Measurements from ENCODE around the gene KRT7. TPM values are rescaled to one million over a fixed set of nuclear protein-coding genes. Genes with fewer than 3 reads are reported as not detected.

The KRT7 gene
- total and polyA plus RNA-seq, 2 donors: 2.8 to 34.7 TPM

- Histone ChIP-seq H3K9me3 (ENCODE audit: control insufficient read depth in 2 of 2, insufficient read depth in 1 of 2, low read length in 1 of 2) (no peaks in the 10 kb centered on the region), H3K4me1 (ENCODE audit: control insufficient read depth in 2 of 2, insufficient read depth in 2 of 2, low read length in 2 of 2) (no peaks in the 10 kb centered on the region), H3K36me3 (ENCODE audit: control insufficient read depth in 2 of 2, insufficient read depth in 2 of 2, low read length in 1 of 2) (no peaks in the 10 kb centered on the region), H3K4me3 (ENCODE audit: low read length in 2 of 2) (no peak overlapping the region), H3K27ac (ENCODE audit: low read depth in 1 of 2, low read length in 1 of 2) (no peak overlapping the region), H3K27me3 (ENCODE audit: control insufficient read depth in 2 of 2, insufficient read depth in 1 of 2, low read length in 1 of 2) (peaks cover 0 to 22% of the 10 kb centered on the region in 2 donors)
- DNase-seq (ENCODE audit: low read depth in 6 of 9, low spot score in 9 of 9): no peak
- WGBS: 86% methylated on average over 2 of the region's 2 CpGs
Observed at GRCh38 chr12:52266514-52266913, 33.5 kb downstream of the KRT7 start.

- Histone ChIP-seq H3K27me3 (ENCODE audit: control insufficient read depth in 2 of 2, insufficient read depth in 1 of 2, low read length in 1 of 2) (peaks cover 0 to 15% of the 10 kb centered on the region in 2 donors), H3K9me3 (ENCODE audit: control insufficient read depth in 2 of 2, insufficient read depth in 1 of 2, low read length in 1 of 2) (no peaks in the 10 kb centered on the region), H3K27ac (ENCODE audit: low read depth in 1 of 2, low read length in 1 of 2) (no peak overlapping the region), H3K4me3 (ENCODE audit: low read length in 2 of 2) (no peak overlapping the region), H3K36me3 (ENCODE audit: control insufficient read depth in 2 of 2, insufficient read depth in 2 of 2, low read length in 1 of 2) (no peaks in the 10 kb centered on the region), H3K4me1 (ENCODE audit: control insufficient read depth in 2 of 2, insufficient read depth in 2 of 2, low read length in 2 of 2) (no peaks in the 10 kb centered on the region)
- whole genome bisulfite sequencing: 98% methylated on average over 3 of the region's 3 CpGs
- no peak for DNase-seq (ENCODE audit: low read depth in 6 of 9, low spot score in 9 of 9)
Observed at GRCh38 chr12:52267266-52267665, 34.2 kb downstream of the KRT7 start.

- Histone ChIP-seq H3K27ac (ENCODE audit: low read depth in 1 of 2, low read length in 1 of 2) (no peak overlapping the region), H3K9me3 (ENCODE audit: control insufficient read depth in 2 of 2, insufficient read depth in 1 of 2, low read length in 1 of 2) (no peaks in the 10 kb centered on the region), H3K27me3 (ENCODE audit: control insufficient read depth in 2 of 2, insufficient read depth in 1 of 2, low read length in 1 of 2) (peaks cover 0 to 13% of the 10 kb centered on the region in 2 donors), H3K4me1 (ENCODE audit: control insufficient read depth in 2 of 2, insufficient read depth in 2 of 2, low read length in 2 of 2) (no peaks in the 10 kb centered on the region), H3K36me3 (ENCODE audit: control insufficient read depth in 2 of 2, insufficient read depth in 2 of 2, low read length in 1 of 2) (no peaks in the 10 kb centered on the region), H3K4me3 (ENCODE audit: low read length in 2 of 2) (no peak overlapping the region)
- WGBS: 93% methylated on average over 3 of the region's 3 CpGs
- no peak for DNase-seq (ENCODE audit: low read depth in 6 of 9, low spot score in 9 of 9)
Observed at GRCh38 chr12:52267699-52268098, 34.7 kb downstream of the KRT7 start.

- no peak overlapping the region for H3K27ac ChIP-seq (ENCODE audit: low read depth in 1 of 2, low read length in 1 of 2)
- no peak for DNase-seq (ENCODE audit: low read depth in 6 of 9, low spot score in 9 of 9)
Observed at GRCh38 chr12:52268212-52268611, 35.2 kb downstream of the KRT7 start.

GRCh38 chr12:52270541-52271070 is 37.6 kb downstream of the KRT7 start:
- Histone ChIP-seq H3K36me3 (ENCODE audit: control insufficient read depth in 2 of 2, insufficient read depth in 2 of 2, low read length in 1 of 2) (no peaks in the 10 kb centered on the region), H3K4me3 (ENCODE audit: low read length in 2 of 2) (no peak overlapping the region), H3K27ac (ENCODE audit: low read depth in 1 of 2, low read length in 1 of 2) (no peak overlapping the region), H3K9me3 (ENCODE audit: control insufficient read depth in 2 of 2, insufficient read depth in 1 of 2, low read length in 1 of 2) (no peaks in the 10 kb centered on the region), H3K27me3 (ENCODE audit: control insufficient read depth in 2 of 2, insufficient read depth in 1 of 2, low read length in 1 of 2) (peaks cover 0 to 18% of the 10 kb centered on the region in 2 donors), H3K4me1 (ENCODE audit: control insufficient read depth in 2 of 2, insufficient read depth in 2 of 2, low read length in 2 of 2) (no peaks in the 10 kb centered on the region)
- no peak for DNase-seq (ENCODE audit: low read depth in 6 of 9, low spot score in 9 of 9)
- 75% methylated on average over 6 of the region's 6 CpGs for WGBS

More at GRCh38 chr12:52268212-52268611, 35.2 kb downstream of the KRT7 start:
- Histone ChIP-seq H3K36me3 (ENCODE audit: control insufficient read depth in 2 of 2, insufficient read depth in 2 of 2, low read length in 1 of 2) (no peaks in the 10 kb centered on the region), H3K4me1 (ENCODE audit: control insufficient read depth in 2 of 2, insufficient read depth in 2 of 2, low read length in 2 of 2) (no peaks in the 10 kb centered on the region), H3K4me3 (ENCODE audit: low read length in 2 of 2) (no peak overlapping the region), H3K27me3 (ENCODE audit: control insufficient read depth in 2 of 2, insufficient read depth in 1 of 2, low read length in 1 of 2) (peaks cover 0 to 11% of the 10 kb centered on the region in 2 donors), H3K9me3 (ENCODE audit: control insufficient read depth in 2 of 2, insufficient read depth in 1 of 2, low read length in 1 of 2) (no peaks in the 10 kb centered on the region)
- 88% methylated on average over 2 of the region's 2 CpGs for WGBS

- H3K27ac ChIP-seq (ENCODE audit: low read depth in 1 of 2, low read length in 1 of 2): no peak overlapping the region
- WGBS: 90% methylated on average over 1 of the region's 1 CpG
Observed at GRCh38 chr12:52271158-52271557, 38.1 kb downstream of the KRT7 start.

GRCh38 chr12:52274521-52275120 is 41.6 kb downstream of the KRT7 start, which contains the start of gene KRT86:
Gene KRT86 (plus strand): TSS chr12:52274645. CDS start chr12:52301917, 27,272 bp downstream.
- no peaks in the 10 kb centered on the region for H3K9me3 ChIP-seq (ENCODE audit: control insufficient read depth in 2 of 2, insufficient read depth in 1 of 2, low read length in 1 of 2)
- H3K27me3 ChIP-seq (ENCODE audit: control insufficient read depth in 2 of 2, insufficient read depth in 1 of 2, low read length in 1 of 2): peaks cover 2 to 49% of the 10 kb centered on the region in 2 donors
- DNase-seq (ENCODE audit: low read depth in 6 of 9, low spot score in 9 of 9): no peak
- no peak within 1 kb of the TSS for H3K27ac ChIP-seq (ENCODE audit: low read depth in 1 of 2, low read length in 1 of 2)
- WGBS: 88% methylated on average over 3 of the region's 3 CpGs
- H3K4me3 ChIP-seq (ENCODE audit: low read length in 2 of 2): no peak within 1 kb of the TSS
- H3K4me1 ChIP-seq (ENCODE audit: control insufficient read depth in 2 of 2, insufficient read depth in 2 of 2, low read length in 2 of 2): peaks cover 0 to 5% of the 10 kb centered on the region in 2 donors
- H3K36me3 ChIP-seq (ENCODE audit: control insufficient read depth in 2 of 2, insufficient read depth in 2 of 2, low read length in 1 of 2): no peaks in the 10 kb centered on the region

More at GRCh38 chr12:52271158-52271557, 38.1 kb downstream of the KRT7 start:
- Histone ChIP-seq H3K27me3 (ENCODE audit: control insufficient read depth in 2 of 2, insufficient read depth in 1 of 2, low read length in 1 of 2) (peaks cover 0 to 20% of the 10 kb centered on the region in 2 donors), H3K36me3 (ENCODE audit: control insufficient read depth in 2 of 2, insufficient read depth in 2 of 2, low read length in 1 of 2) (no peaks in the 10 kb centered on the region), H3K4me1 (ENCODE audit: control insufficient read depth in 2 of 2, insufficient read depth in 2 of 2, low read length in 2 of 2) (no peaks in the 10 kb centered on the region), H3K9me3 (ENCODE audit: control insufficient read depth in 2 of 2, insufficient read depth in 1 of 2, low read length in 1 of 2) (no peaks in the 10 kb centered on the region), H3K4me3 (ENCODE audit: low read length in 2 of 2) (no peak overlapping the region)
- no peak for DNase-seq (ENCODE audit: low read depth in 6 of 9, low spot score in 9 of 9)

- H3K36me3 ChIP-seq (ENCODE audit: control insufficient read depth in 2 of 2, insufficient read depth in 2 of 2, low read length in 1 of 2): no peaks in the 10 kb centered on the region
- H3K27ac ChIP-seq (ENCODE audit: low read depth in 1 of 2, low read length in 1 of 2): no peak overlapping the region
- H3K4me1 ChIP-seq (ENCODE audit: control insufficient read depth in 2 of 2, insufficient read depth in 2 of 2, low read length in 2 of 2): peaks cover 0 to 5% of the 10 kb centered on the region in 2 donors
- DNase-seq (ENCODE audit: low read depth in 6 of 9, low spot score in 9 of 9): no peak
- H3K27me3 ChIP-seq (ENCODE audit: control insufficient read depth in 2 of 2, insufficient read depth in 1 of 2, low read length in 1 of 2): peaks cover 2 to 47% of the 10 kb centered on the region in 2 donors
- H3K4me3 ChIP-seq (ENCODE audit: low read length in 2 of 2): no peak overlapping the region
- no peaks in the 10 kb centered on the region for H3K9me3 ChIP-seq (ENCODE audit: control insufficient read depth in 2 of 2, insufficient read depth in 1 of 2, low read length in 1 of 2)
- 96% methylated on average over 3 of the region's 3 CpGs for WGBS
Observed at GRCh38 chr12:52275686-52276085, 42.6 kb downstream of the KRT7 start.

- 78% methylated on average over 9 of the region's 9 CpGs for WGBS
- H3K9me3 ChIP-seq (ENCODE audit: control insufficient read depth in 2 of 2, insufficient read depth in 1 of 2, low read length in 1 of 2): no peaks in the 10 kb centered on the region
- no peak overlapping the region for H3K4me3 ChIP-seq (ENCODE audit: low read length in 2 of 2)
- H3K27me3 ChIP-seq (ENCODE audit: control insufficient read depth in 2 of 2, insufficient read depth in 1 of 2, low read length in 1 of 2): peaks cover 2 to 43% of the 10 kb centered on the region in 2 donors
- DNase-seq (ENCODE audit: low read depth in 6 of 9, low spot score in 9 of 9): no peak
- peaks cover 0 to 5% of the 10 kb centered on the region in 2 donors for H3K4me1 ChIP-seq (ENCODE audit: control insufficient read depth in 2 of 2, insufficient read depth in 2 of 2, low read length in 2 of 2)
- H3K27ac ChIP-seq (ENCODE audit: low read depth in 1 of 2, low read length in 1 of 2): no peak overlapping the region
- no peaks in the 10 kb centered on the region for H3K36me3 ChIP-seq (ENCODE audit: control insufficient read depth in 2 of 2, insufficient read depth in 2 of 2, low read length in 1 of 2)
Observed at GRCh38 chr12:52277486-52278245, 44.6 kb downstream of the KRT7 start.
